GM06990 (cell line): ENCODE measurements around the gene CTNNBIP1.

Source experiments
- DNase-seq: peaks from one replicate; pipeline ENCODE4 v3.0.0-alpha.2; 2011; ENCODE audit not compliant: insufficient read length; ENCODE audit errors: extremely low read depth
- H3K27me3 ChIP-seq: replicated peaks from 2 replicates; pipeline ENCODE4 v1.6.0; 2011; ENCODE audit warnings: low read length; ENCODE audit not compliant: control insufficient read depth, insufficient read depth
- H3K36me3 ChIP-seq: 2 replicates; pipeline ENCODE4 v1.5.1; 2011; ENCODE audit warnings: low read length; ENCODE audit not compliant: control insufficient read depth, insufficient read depth
- H3K4me3 ChIP-seq: replicated peaks from 2 replicates; pipeline ENCODE4 v1.5.1; 2011; ENCODE audit warnings: low read depth, mild to moderate bottlenecking, control low read depth, low read length
- CTCF ChIP-seq: IDR thresholded peaks from 2 replicates; pipeline ENCODE4 v1.5.1; 2011; ENCODE audit warnings: low read length, control low read depth, mild to moderate bottlenecking, inconsistent platforms; ENCODE audit not compliant: insufficient read depth, poor library complexity, severe bottlenecking

CTNNBIP1 gene

GRCh38 chr1:9835758-9836631 is 74.1 kb downstream of the CTNNBIP1 start:
- Histone ChIP-seq H3K27me3 (no peaks in the 10 kb centered on the region), H3K4me3 (no peak overlapping the region), H3K36me3 (no peaks in the 10 kb centered on the region)
- DNase-seq, result no peak
- no peak for TF ChIP-seq CTCF

GRCh38 chr1:9835404-9835757 is 74.7 kb downstream of the CTNNBIP1 start:
- TF ChIP-seq CTCF, result no peak
- H3K4me3 ChIP-seq, result no peak overlapping the region
- H3K27me3 ChIP-seq, result no peaks in the 10 kb centered on the region
- DNase-seq, result no peak
- H3K36me3 ChIP-seq, result no peaks in the 10 kb centered on the region

GRCh38 chr1:9833632-9834031 is 76.4 kb downstream of the CTNNBIP1 start:
- Histone ChIP-seq H3K27me3 (no peaks in the 10 kb centered on the region), H3K4me3 (no peak overlapping the region), H3K36me3 (no peaks in the 10 kb centered on the region)
- DNase-seq, result no peak
- no peak for TF ChIP-seq CTCF

- TF ChIP-seq CTCF, result no peak
- Histone ChIP-seq H3K4me3 (no peak overlapping the region), H3K36me3 (no peaks in the 10 kb centered on the region), H3K27me3 (no peaks in the 10 kb centered on the region)
- no peak for DNase-seq
These were observed 82.4 kb downstream of the CTNNBIP1 start for GRCh38 chr1:9827558-9828185.

- no peak for TF ChIP-seq CTCF
- Histone ChIP-seq H3K27me3 (no peaks in the 10 kb centered on the region), H3K36me3 (no peaks in the 10 kb centered on the region), H3K4me3 (no peak overlapping the region)
- DNase-seq, result no peak
These were observed 83.5 kb downstream of the CTNNBIP1 start for GRCh38 chr1:9826616-9827015.
